ENCODE data around the gene TMEM175. TPM values are rescaled to one million over a fixed set of nuclear protein-coding genes. Genes with fewer than 3 reads are reported as not detected.
"Not testable (repeated sequence)": the region's sequence is repeated elsewhere in the genome, so short reads cannot be mapped to it uniquely, and the experiment has no call there.

Gene TMEM175
- total RNA-seq, 1 experiment from 2014 or later = 22.3 TPM

GRCh38 chr4:998096-998691 is 65.9 kb downstream of the TMEM175 start:
- DNase-seq = no peak
- Histone ChIP-seq H3K4me3 (ENCODE audit: low read depth, low read length) (no peak overlapping the region), H3K9me3 (no peaks in the 10 kb centered on the region), H3K36me3 (ENCODE audit: control insufficient read depth, insufficient read depth, low read length) (no peaks in the 10 kb centered on the region), H3K27me3 (replicated peaks; ENCODE audit: control insufficient read depth, insufficient read depth, low read length) (no peaks in the 10 kb centered on the region), H3K4me1 (peaks cover 36% of the 10 kb centered on the region)
- Mint-ChIP-seq H3K4me1 (ENCODE audit: low read depth, unreplicated experiment) (no peaks in the 10 kb centered on the region), H3K9me3 (ENCODE audit: unreplicated experiment) (no peaks in the 10 kb centered on the region), H3K36me3 (ENCODE audit: insufficient read depth, unreplicated experiment) (peaks cover 23% of the 10 kb centered on the region), H3K27ac (ENCODE audit: unreplicated experiment) (no peak overlapping the region), H3K4me3 (ENCODE audit: unreplicated experiment) (peak overlapping the region; percentile 36), H3K27me3 (ENCODE audit: insufficient read depth, unreplicated experiment) (peaks cover 6% of the 10 kb centered on the region)
- intact Hi-C loops (cut with micrococcal nuclease; ENCODE audit: unreplicated experiment) = no loop called here
- CTCF ChIA-PET = no interaction called here
- POLR2A ChIA-PET = no interaction called here
- no TSS peak for BruUV-seq (replicated peaks)
- no peak for TF ChIP-seq CTCF (IDR thresholded peaks at IDR 0.05; ENCODE audit: insufficient read depth in 1 of 2, low read depth in 1 of 2, low read length in 1 of 2, severe bottlenecking in 1 of 2, unreplicated experiment in 1 of 2)

DNA sequence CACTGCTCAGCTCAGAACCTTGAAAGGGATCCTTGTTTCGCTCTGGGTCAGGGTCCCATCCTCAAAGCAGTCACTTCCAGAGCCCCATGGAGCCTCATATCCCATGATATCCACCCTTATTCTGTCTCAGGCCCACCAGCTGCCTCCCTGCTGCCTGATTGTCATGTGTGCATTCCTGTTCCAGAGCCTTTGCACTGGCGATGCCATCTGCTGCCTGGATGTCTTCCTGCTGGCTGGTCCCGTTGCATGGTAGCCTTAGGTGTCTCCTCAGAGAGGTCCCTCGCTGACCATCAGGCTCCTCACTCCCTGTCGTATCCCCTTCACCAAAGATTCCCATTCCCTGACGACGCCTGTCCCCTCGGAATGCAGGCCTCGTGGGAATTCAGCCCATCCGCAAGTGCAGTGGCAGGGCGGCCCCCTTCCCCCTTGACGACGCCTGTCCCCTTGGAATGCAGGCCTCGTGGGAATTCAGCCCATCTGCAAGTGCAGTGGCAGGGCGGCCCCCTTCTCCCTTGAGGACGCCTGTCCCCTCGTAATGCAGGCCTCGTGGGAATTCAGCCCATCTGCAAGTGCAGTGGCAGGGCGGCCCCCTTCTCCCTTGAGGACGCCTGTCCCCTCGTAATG is 67.1 kb downstream of the TMEM175 start:
- H3K9me3 Mint-ChIP-seq (ENCODE audit: unreplicated experiment); H3K27me3 Mint-ChIP-seq (ENCODE audit: insufficient read depth, unreplicated experiment); H3K36me3 ChIP-seq (ENCODE audit: control insufficient read depth, insufficient read depth, low read length); BruUV-seq (replicated peaks); CTCF ChIA-PET; H3K27me3 ChIP-seq (replicated peaks; ENCODE audit: control insufficient read depth, insufficient read depth, low read length); H3K27ac Mint-ChIP-seq (ENCODE audit: unreplicated experiment); H3K4me1 Mint-ChIP-seq (ENCODE audit: low read depth, unreplicated experiment); H3K9me3 ChIP-seq; DNase-seq; intact Hi-C loops (cut with micrococcal nuclease; ENCODE audit: unreplicated experiment); POLR2A ChIA-PET; H3K4me3 ChIP-seq (ENCODE audit: low read depth, low read length): not testable (repeated sequence)
- Mint-ChIP-seq H3K4me3 (ENCODE audit: unreplicated experiment) (peak overlapping the region; percentile 52), H3K36me3 (ENCODE audit: insufficient read depth, unreplicated experiment) (peaks cover 17% of the 10 kb centered on the region)
- peaks cover 28% of the 10 kb centered on the region for H3K4me1 ChIP-seq

GRCh38 chr4:999882-1000425 is 67.7 kb downstream of the TMEM175 start:
- Mint-ChIP-seq H3K27me3 (ENCODE audit: insufficient read depth, unreplicated experiment) (peaks cover 6% of the 10 kb centered on the region), H3K4me1 (ENCODE audit: low read depth, unreplicated experiment) (no peaks in the 10 kb centered on the region), H3K36me3 (ENCODE audit: insufficient read depth, unreplicated experiment) (peaks cover 17% of the 10 kb centered on the region), H3K4me3 (ENCODE audit: unreplicated experiment) (no peak overlapping the region), H3K9me3 (ENCODE audit: unreplicated experiment) (no peaks in the 10 kb centered on the region), H3K27ac (ENCODE audit: unreplicated experiment) (no peak overlapping the region)
- TF ChIP-seq CTCF (IDR thresholded peaks at IDR 0.05; ENCODE audit: insufficient read depth in 1 of 2, low read depth in 1 of 2, low read length in 1 of 2, severe bottlenecking in 1 of 2, unreplicated experiment in 1 of 2) = no peak
- H3K9me3 ChIP-seq = no peaks in the 10 kb centered on the region
- H3K36me3 ChIP-seq (ENCODE audit: control insufficient read depth, insufficient read depth, low read length) = no peaks in the 10 kb centered on the region
- no peak overlapping the region for H3K4me3 ChIP-seq (ENCODE audit: low read depth, low read length)
- BruUV-seq (replicated peaks) = no TSS peak
- CTCF ChIA-PET = no interaction called here
- POLR2A ChIA-PET = no interaction called here
- no peaks in the 10 kb centered on the region for H3K27me3 ChIP-seq (replicated peaks; ENCODE audit: control insufficient read depth, insufficient read depth, low read length)
- peaks cover 24% of the 10 kb centered on the region for H3K4me1 ChIP-seq
- DNase-seq = no peak
- intact Hi-C loops (cut with micrococcal nuclease; ENCODE audit: unreplicated experiment) = no loop called here
